IMR-90 (cell line): ENCODE results near the gene NARS2. TPM values are rescaled to one million over a fixed set of nuclear protein-coding genes. Genes with fewer than 3 reads are reported as not detected.

Experiments
- ATAC-seq: fragments of 200-7000 bp; cut with Tn5 transposase; 2 replicates; pipeline ENCODE4 v1.9.1; 2020; ENCODE audit warnings: low read depth, mild to moderate bottlenecking, moderate library complexity
- BruUV-seq: library from RNA; stranded (reverse); fragments of 400-500 nt; replicated peaks from 2 replicates; lab custom pipeline; 2021; lab: Mats Ljungman, UMichigan
- CTCF ChIA-PET: fragments of 300-600 bp; formaldehyde crosslinking; extraction: SDS; loops from one replicate; lab custom pipeline; 2021; ENCODE audit warnings: antibody characterized with exemption; lab: Yijun Ruan, JAX
- POLR2A ChIA-PET: fragments of 300-600 bp; sonication (Branson Sonifier 250); formaldehyde crosslinking; loops from one replicate; lab custom pipeline; 2022; ENCODE audit warnings: antibody characterized with exemption; ENCODE audit not compliant: unreplicated experiment; lab: Charles Lee
- DNase-seq: peaks from one replicate; pipeline ENCODE4 v3.0.0; 2013
- H2AFZ ChIP-seq: replicated peaks from 2 replicates; pipeline ENCODE3; 2013; ENCODE audit warnings: low read length, mild to moderate bottlenecking; ENCODE audit not compliant: poor library complexity
- H2AK5ac ChIP-seq: 2 replicates; pipeline ENCODE4 v1.6.1; 2013; ENCODE audit warnings: low read depth, low read length, inconsistent platforms
- H2AK9ac ChIP-seq: replicated peaks from 2 replicates; pipeline ENCODE3; 2013; ENCODE audit warnings: mild to moderate bottlenecking, low read depth, low read length, moderate library complexity; ENCODE audit not compliant: poor library complexity
- H2BK120ac ChIP-seq: 2 replicates; pipeline ENCODE4 v1.6.1; 2013; ENCODE audit warnings: low read depth, low read length, inconsistent platforms
- H2BK15ac ChIP-seq: 3 replicates; pipeline ENCODE4 v1.6.1; 2013; ENCODE audit warnings: low read depth, low read length, inconsistent platforms
- H2BK20ac ChIP-seq: 2 replicates; pipeline ENCODE4 v1.6.1; 2013; ENCODE audit warnings: low read depth, mild to moderate bottlenecking, inconsistent platforms, low read length, moderate library complexity
- H2BK5ac ChIP-seq: 2 replicates; pipeline ENCODE4 v1.6.1; 2013; ENCODE audit warnings: mild to moderate bottlenecking, low read depth, low read length, inconsistent platforms; ENCODE audit not compliant: poor library complexity, severe bottlenecking
- H3K14ac ChIP-seq: replicated peaks from 2 replicates; pipeline ENCODE4 v1.6.1; 2013; ENCODE audit warnings: low read depth, low read length, inconsistent platforms
- H3K18ac ChIP-seq: 2 replicates; pipeline ENCODE4 v1.6.1; 2013; ENCODE audit warnings: low read depth, low read length, control low read depth
- H3K23ac ChIP-seq: 2 replicates; pipeline ENCODE4 v1.6.1; 2013; ENCODE audit warnings: low read depth, low read length, inconsistent platforms
- H3K27ac ChIP-seq: 2 replicates; pipeline ENCODE4 v1.5.1; 2013; ENCODE audit warnings: mild to moderate bottlenecking, control low read depth, low read length; ENCODE audit not compliant: insufficient read depth
- H3K27me3 ChIP-seq: 2 replicates; pipeline ENCODE4 v1.6.1; 2013; ENCODE audit warnings: low read length; ENCODE audit not compliant: control insufficient read depth, insufficient read depth
- H3K36me3 ChIP-seq: 2 replicates; pipeline ENCODE4 v1.6.1; 2013; ENCODE audit warnings: low read length, mixed read lengths; ENCODE audit not compliant: control insufficient read depth, insufficient read depth
- H3K4ac ChIP-seq: 2 replicates; pipeline ENCODE4 v1.6.1; 2013; ENCODE audit warnings: low read depth, low read length, inconsistent platforms
- H3K4me1 ChIP-seq: 2 replicates; pipeline ENCODE4 v1.6.1; 2013; ENCODE audit warnings: low read length, mixed read lengths; ENCODE audit not compliant: control insufficient read depth, insufficient read depth
- H3K4me2 ChIP-seq: 2 replicates; pipeline ENCODE4 v1.6.1; 2013; ENCODE audit warnings: low read depth, mild to moderate bottlenecking, control low read depth, low read length, moderate library complexity
- H3K4me3 ChIP-seq: 2 replicates; pipeline ENCODE4 v1.5.1; 2013; ENCODE audit warnings: low read depth, mild to moderate bottlenecking, control low read depth, low read length, moderate library complexity; ENCODE audit not compliant: insufficient read depth
- H3K56ac ChIP-seq: 2 replicates; pipeline ENCODE4 v1.6.1; 2013; ENCODE audit warnings: low read length, inconsistent platforms; ENCODE audit not compliant: insufficient read depth; ENCODE audit errors: extremely low read depth
- H3K79me1 ChIP-seq, 2 experiments: 2 replicates each; pipeline ENCODE4 v1.6.1; 2013; ENCODE audit warnings: low read length in 2 of 2, inconsistent platforms in 1 of 2, low read depth in 1 of 2
- H3K9ac ChIP-seq: 2 replicates; pipeline ENCODE4 v1.6.1; 2013; ENCODE audit warnings: low read depth, low read length, control low read depth
- H3K9me1 ChIP-seq: 2 replicates; pipeline ENCODE4 v1.6.1; 2013; ENCODE audit warnings: low read length, inconsistent platforms; ENCODE audit not compliant: insufficient read depth
- H3K9me3 ChIP-seq: 2 replicates; pipeline ENCODE4 v1.6.1; 2013; ENCODE audit warnings: low read length; ENCODE audit not compliant: control insufficient read depth, insufficient read depth
- H4K20me1 ChIP-seq: 2 replicates; pipeline ENCODE4 v1.6.1; 2013; ENCODE audit warnings: low read length, inconsistent platforms; ENCODE audit not compliant: insufficient read depth
- H4K5ac ChIP-seq: 2 replicates; pipeline ENCODE4 v1.6.1; 2013; ENCODE audit warnings: mild to moderate bottlenecking, low read depth, low read length, control low read depth
- H4K8ac ChIP-seq, 2 experiments: 2 replicates each; pipeline ENCODE4 v1.6.1; 2013; ENCODE audit warnings: low read depth in 2 of 2, low read length in 2 of 2, control low read depth in 1 of 2, inconsistent platforms in 1 of 2
- H4K91ac ChIP-seq: 2 replicates; pipeline ENCODE4 v1.6.1; 2013; ENCODE audit warnings: low read depth, low read length, inconsistent platforms; ENCODE audit not compliant: insufficient read depth
- FOS ChIP-seq: fragments of 150-350 bp; IDR thresholded peaks from 2 replicates; pipeline ENCODE4 v1.6.1; 2016; ENCODE audit warnings: low read depth, low read length
- MXI1 ChIP-seq: IDR thresholded peaks from 2 replicates; pipeline ENCODE4 v1.6.1; 2012; ENCODE audit warnings: low read depth, mild to moderate bottlenecking, low read length, moderate library complexity, borderline replicate concordance
- POLR2A ChIP-seq: IDR thresholded peaks from 2 replicates; pipeline ENCODE4 v1.6.1; 2012; ENCODE audit warnings: mild to moderate bottlenecking, low read depth, low read length
- RFX5 ChIP-seq: IDR thresholded peaks from 2 replicates; pipeline ENCODE4 v1.8.0; 2012; ENCODE audit warnings: low read depth, mild to moderate bottlenecking, low read length, moderate library complexity
- WGBS, 2 experiments: methylation state at CpG; one replicate each; pipeline versions ENCODE4 v1.1.5 to v1.1.7; 2013; ENCODE audit warnings: missing lambda C conversion rate in 2 of 2; ENCODE audit not compliant: insufficient read length in 1 of 2; ENCODE audit errors: extremely low coverage in 2 of 2; 5-methylcytosine and 5-hydroxymethylcytosine counted together
- dilution Hi-C: fragments of 300-500 bp; cut with HindIII; formaldehyde crosslinking; loops from one replicate; pipeline ENCODE4 v1.14.3; 2018; ENCODE audit warnings: low sequenced_read_pairs; ENCODE audit not compliant: unreplicated experiment
- in situ Hi-C: fragments of 300-500 bp; cut with MboI; formaldehyde crosslinking; loops from 3 replicates; pipeline ENCODE4 v1.14.3; 2019; ENCODE audit warnings: low sequenced_read_pairs, inconsistent platforms, mixed read lengths
- intact Hi-C: fragments of 100-400 bp; cut with micrococcal nuclease; formaldehyde crosslinking; loops from 2 replicates; pipeline ENCODE4 v1.10.0; 2022
- polyA plus RNA-seq, 3 experiments: library from polyadenylated mRNA; depleted of rRNA; stranded (reverse); fragments of >200 nt; gene quantifications; 2 replicates each; pipeline ENCODE4 v1.2.3, GENCODE V29; 2012; ENCODE audit warnings: low replicate concordance in 1 of 3
- total RNA-seq: library from RNA; depleted of rRNA; stranded (reverse); fragments of >200 nt; gene quantifications from 2 replicates; pipeline ENCODE4 v1.2.3, GENCODE V29; 2012

NARS2 gene
- total and polyA plus RNA-seq, 2 of the 4 experiments (the other 2 are of a cell fraction): 8.0 to 15.8 TPM

- Histone ChIP-seq H3K27ac (no peak overlapping the region), H3K9me3 (no peaks in the 10 kb centered on the region), H3K9me1 (no peaks in the 10 kb centered on the region), H2BK120ac (no peak overlapping the region), H3K36me3 (no peaks in the 10 kb centered on the region), H3K14ac (no peak overlapping the region), H2AK9ac (no peak overlapping the region), H2BK15ac (no peak overlapping the region), H4K20me1 (no peaks in the 10 kb centered on the region), H3K27me3 (no peaks in the 10 kb centered on the region), H3K18ac (no peak overlapping the region), H3K23ac (no peak overlapping the region), H3K9ac (no peak overlapping the region), H3K4me1 (no peaks in the 10 kb centered on the region), H3K4ac (no peak overlapping the region), H3K4me3 (no peak overlapping the region), H2BK20ac (no peak overlapping the region), H2AK5ac (no peak overlapping the region), H4K5ac (no peak overlapping the region), H4K91ac (no peak overlapping the region), H2BK5ac (no peak overlapping the region), H3K56ac (no peak overlapping the region), H4K8ac (no peak overlapping the region), H3K4me2 (no peak overlapping the region), H3K79me1 (peaks cover 4 to 5% of the 10 kb centered on the region in 2 experiments; a peak in 2 of 4 replicates), H2AFZ (no peak overlapping the region)
- in situ Hi-C loops: no loop called here
- no peak for ATAC-seq
- no TSS peak for BruUV-seq
- intact Hi-C loops: no loop called here
- ChIA-PET CTCF (interaction anchor here (0.7 kb wide), 1 partner anchor 71 kb away, joined by 3 read pairs; no protein-coding TSS in a partner anchor), POLR2A (interaction anchor here (0.5 kb wide), 1 partner anchor 438 kb away, joined by 7 read pairs; no protein-coding TSS in a partner anchor)
- dilution Hi-C loops: no loop called here
- WGBS, 2 experiments: no CpG with 5 or more reads among the region's 4 CpGs
- TF ChIP-seq MXI1 (no peak), FOS (no peak), RFX5 (no peak), POLR2A (no peak)
- no peak for DNase-seq
Observed at GRCh38 chr11:78504708-78505107, 70.0 kb downstream of the NARS2 start.
